Measurements from ENCODE around the gene NPTX1. TPM values are rescaled to one million over a fixed set of nuclear protein-coding genes. Genes with fewer than 3 reads are reported as not detected.

The NPTX1 gene
- polyA plus RNA-seq, 1 donor from 2014 or later: 0.56 TPM

DNA sequence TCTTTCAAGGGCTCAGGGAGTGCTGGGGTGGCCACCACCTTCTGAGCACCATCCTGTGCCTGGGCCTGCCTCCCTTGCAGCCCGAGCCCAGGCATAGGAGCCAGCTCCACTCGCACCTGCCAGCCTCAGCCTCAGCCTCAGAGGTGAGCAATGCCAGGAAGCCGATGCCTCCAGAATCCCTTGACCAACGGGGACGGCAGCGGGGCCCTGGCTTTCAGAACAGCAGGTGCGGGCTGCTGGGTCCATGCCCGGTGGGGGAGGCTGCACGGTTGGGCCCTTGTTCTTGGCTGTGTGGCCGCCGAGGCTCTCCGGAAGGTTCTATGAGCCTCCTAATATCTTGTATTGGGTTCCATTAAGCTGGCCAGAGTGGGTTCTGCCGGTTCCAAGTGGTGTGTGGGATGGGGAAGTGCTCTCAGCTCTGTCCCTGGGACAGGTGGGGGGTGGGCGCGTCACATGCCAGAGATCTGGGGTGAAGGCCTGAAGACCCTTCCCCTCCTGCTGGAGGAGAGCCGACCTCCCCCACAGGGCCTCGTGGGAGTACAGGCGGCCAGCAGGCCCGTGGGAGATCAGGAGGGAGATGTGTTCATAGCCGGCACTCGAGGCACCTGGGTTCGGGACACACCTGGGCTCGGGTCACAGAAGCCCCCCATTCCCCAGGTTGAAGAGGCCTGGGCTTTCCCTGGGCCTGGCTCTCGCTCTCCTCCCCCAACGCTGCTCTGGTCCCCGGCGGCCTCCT lies 27.0 kb downstream of the NPTX1 start:
- Histone ChIP-seq H3K9me3 (ENCODE audit: low read length) (no peaks in the 10 kb centered on the region), H3K4me3 (ENCODE audit: low read length) (no peak overlapping the region), H3K9ac (ENCODE audit: low read length) (no peak overlapping the region), H2AFZ (ENCODE audit: low read depth, low read length) (no peak overlapping the region), H3K36me3 (ENCODE audit: insufficient read depth, low read length) (no peaks in the 10 kb centered on the region), H4K20me1 (ENCODE audit: insufficient read depth) (no peaks in the 10 kb centered on the region), H3K79me2 (replicated peaks; ENCODE audit: insufficient read depth, low read length) (no peaks in the 10 kb centered on the region), H3F3A (ENCODE audit: insufficient read depth, low read length, poor library complexity, severe bottlenecking) (no peaks in the 10 kb centered on the region), H3K9me2 (ENCODE audit: insufficient read depth, low read length) (no peaks in the 10 kb centered on the region), H3K27ac (ENCODE audit: low read length) (no peak overlapping the region), H3K4me2 (ENCODE audit: low read length) (no peak overlapping the region), H3K27me3 (ENCODE audit: insufficient read depth, low read depth, low read length) (no peaks in the 10 kb centered on the region)
- TF ChIP-seq EP300 (conservative IDR thresholded peaks at IDR 0.05; ENCODE audit: poor library complexity, severe bottlenecking): no peak
- no peak for TF ChIP-seq TAF1 (IDR thresholded peaks at IDR 0.05; ENCODE audit: low read depth)
- TF ChIP-seq, protein P1, sequence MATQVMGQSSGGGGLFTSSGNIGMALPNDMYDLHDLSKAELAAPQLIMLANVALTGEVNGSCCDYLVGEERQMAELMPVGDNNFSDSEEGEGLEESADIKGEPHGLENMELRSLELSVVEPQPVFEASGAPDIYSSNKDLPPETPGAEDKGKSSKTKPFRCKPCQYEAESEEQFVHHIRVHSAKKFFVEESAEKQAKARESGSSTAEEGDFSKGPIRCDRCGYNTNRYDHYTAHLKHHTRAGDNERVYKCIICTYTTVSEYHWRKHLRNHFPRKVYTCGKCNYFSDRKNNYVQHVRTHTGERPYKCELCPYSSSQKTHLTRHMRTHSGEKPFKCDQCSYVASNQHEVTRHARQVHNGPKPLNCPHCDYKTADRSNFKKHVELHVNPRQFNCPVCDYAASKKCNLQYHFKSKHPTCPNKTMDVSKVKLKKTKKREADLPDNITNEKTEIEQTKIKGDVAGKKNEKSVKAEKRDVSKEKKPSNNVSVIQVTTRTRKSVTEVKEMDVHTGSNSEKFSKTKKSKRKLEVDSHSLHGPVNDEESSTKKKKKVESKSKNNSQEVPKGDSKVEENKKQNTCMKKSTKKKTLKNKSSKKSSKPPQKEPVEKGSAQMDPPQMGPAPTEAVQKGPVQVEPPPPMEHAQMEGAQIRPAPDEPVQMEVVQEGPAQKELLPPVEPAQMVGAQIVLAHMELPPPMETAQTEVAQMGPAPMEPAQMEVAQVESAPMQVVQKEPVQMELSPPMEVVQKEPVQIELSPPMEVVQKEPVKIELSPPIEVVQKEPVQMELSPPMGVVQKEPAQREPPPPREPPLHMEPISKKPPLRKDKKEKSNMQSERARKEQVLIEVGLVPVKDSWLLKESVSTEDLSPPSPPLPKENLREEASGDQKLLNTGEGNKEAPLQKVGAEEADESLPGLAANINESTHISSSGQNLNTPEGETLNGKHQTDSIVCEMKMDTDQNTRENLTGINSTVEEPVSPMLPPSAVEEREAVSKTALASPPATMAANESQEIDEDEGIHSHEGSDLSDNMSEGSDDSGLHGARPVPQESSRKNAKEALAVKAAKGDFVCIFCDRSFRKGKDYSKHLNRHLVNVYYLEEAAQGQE (IDR thresholded peaks at IDR 0.05; ENCODE audit: borderline replicate concordance): no peak

DNA sequence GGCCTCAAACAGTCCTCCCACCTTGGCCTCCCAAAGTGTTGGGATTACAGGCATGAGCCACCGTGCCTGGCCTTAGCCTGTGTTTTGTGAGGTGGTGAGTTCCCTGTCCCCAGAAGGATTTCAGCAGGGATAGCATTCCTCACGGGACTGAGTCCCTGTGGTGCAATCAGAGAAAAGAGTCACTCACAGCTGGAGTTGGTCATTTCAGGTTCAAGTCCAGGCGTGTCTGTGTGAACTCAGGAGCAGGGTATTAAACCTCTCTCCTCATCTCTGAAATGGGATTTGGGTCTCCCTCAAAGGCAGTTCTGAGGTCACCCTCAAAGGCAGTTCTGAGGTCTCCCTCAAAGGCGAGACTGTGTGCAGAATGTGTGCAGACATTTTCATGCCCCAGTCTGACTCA lies 28.6 kb downstream of the NPTX1 start:
- H3K9ac ChIP-seq (ENCODE audit: low read length): no peak overlapping the region
- no peaks in the 10 kb centered on the region for H3K27me3 ChIP-seq (ENCODE audit: insufficient read depth, low read depth, low read length)
- no peaks in the 10 kb centered on the region for H3K9me2 ChIP-seq (ENCODE audit: insufficient read depth, low read length)
- TF ChIP-seq POLR2AphosphoS5 (IDR thresholded peaks at IDR 0.05): no peak
- TF ChIP-seq RAD21 (conservative IDR thresholded peaks at IDR 0.05): no peak
- no peak for TF ChIP-seq EP300 (conservative IDR thresholded peaks at IDR 0.05; ENCODE audit: poor library complexity, severe bottlenecking)
- TF ChIP-seq MXI1 (conservative IDR thresholded peaks at IDR 0.05; ENCODE audit: poor library complexity, severe bottlenecking): no peak
- TF ChIP-seq, protein P2, sequence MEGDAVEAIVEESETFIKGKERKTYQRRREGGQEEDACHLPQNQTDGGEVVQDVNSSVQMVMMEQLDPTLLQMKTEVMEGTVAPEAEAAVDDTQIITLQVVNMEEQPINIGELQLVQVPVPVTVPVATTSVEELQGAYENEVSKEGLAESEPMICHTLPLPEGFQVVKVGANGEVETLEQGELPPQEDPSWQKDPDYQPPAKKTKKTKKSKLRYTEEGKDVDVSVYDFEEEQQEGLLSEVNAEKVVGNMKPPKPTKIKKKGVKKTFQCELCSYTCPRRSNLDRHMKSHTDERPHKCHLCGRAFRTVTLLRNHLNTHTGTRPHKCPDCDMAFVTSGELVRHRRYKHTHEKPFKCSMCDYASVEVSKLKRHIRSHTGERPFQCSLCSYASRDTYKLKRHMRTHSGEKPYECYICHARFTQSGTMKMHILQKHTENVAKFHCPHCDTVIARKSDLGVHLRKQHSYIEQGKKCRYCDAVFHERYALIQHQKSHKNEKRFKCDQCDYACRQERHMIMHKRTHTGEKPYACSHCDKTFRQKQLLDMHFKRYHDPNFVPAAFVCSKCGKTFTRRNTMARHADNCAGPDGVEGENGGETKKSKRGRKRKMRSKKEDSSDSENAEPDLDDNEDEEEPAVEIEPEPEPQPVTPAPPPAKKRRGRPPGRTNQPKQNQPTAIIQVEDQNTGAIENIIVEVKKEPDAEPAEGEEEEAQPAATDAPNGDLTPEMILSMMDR (IDR thresholded peaks at IDR 0.05; ENCODE audit: poor library complexity, severe bottlenecking): no peak
- no peak for TF ChIP-seq TAF1 (IDR thresholded peaks at IDR 0.05; ENCODE audit: low read depth)
- TF ChIP-seq, protein P1 (IDR thresholded peaks at IDR 0.05; ENCODE audit: borderline replicate concordance): no peak
- H3K79me2 ChIP-seq (replicated peaks; ENCODE audit: insufficient read depth, low read length): no peaks in the 10 kb centered on the region
- no peaks in the 10 kb centered on the region for H3K9me3 ChIP-seq (ENCODE audit: low read length)
- H2AFZ ChIP-seq (ENCODE audit: low read depth, low read length): no peak overlapping the region
- no peaks in the 10 kb centered on the region for H4K20me1 ChIP-seq (ENCODE audit: insufficient read depth)
- no peak overlapping the region for H3K4me3 ChIP-seq (ENCODE audit: low read length)
- H3K36me3 ChIP-seq (ENCODE audit: insufficient read depth, low read length): no peaks in the 10 kb centered on the region
- no peak overlapping the region for H3K27ac ChIP-seq (ENCODE audit: low read length)
- no peak overlapping the region for H3K4me2 ChIP-seq (ENCODE audit: low read length)
- H3F3A ChIP-seq (ENCODE audit: insufficient read depth, low read length, poor library complexity, severe bottlenecking): no peaks in the 10 kb centered on the region

Measured in neural cell (in vitro differentiated cells).